GM12875 (cell line): ENCODE measurements around the gene KLHDC9.
"Not testable (repeated sequence)": the region's sequence is repeated elsewhere in the genome, so short reads cannot be mapped to it uniquely, and the experiment has no call there.

Experiments used
- H3K4me3 ChIP-seq: one replicate; pipeline ENCODE4 v1.5.1; 2011; ENCODE audit warnings: low read depth, low read length, control low read depth
- CTCF ChIP-seq: IDR thresholded peaks from 2 replicates; pipeline ENCODE4 v1.5.1; 2011; ENCODE audit warnings: low read depth, mild to moderate bottlenecking, control low read depth, inconsistent platforms, low read length, moderate library complexity, borderline replicate concordance; ENCODE audit not compliant: insufficient read depth

KLHDC9 gene

GRCh38 chr1:161113915-161114314 is 15.8 kb downstream of the KLHDC9 start:
- no peak for TF ChIP-seq CTCF
- H3K4me3 ChIP-seq, result no peak overlapping the region

GRCh38 chr1:161114556-161114955 is 16.4 kb downstream of the KLHDC9 start:
- TF ChIP-seq CTCF, result no peak
- H3K4me3 ChIP-seq, result no peak overlapping the region

- H3K4me3 ChIP-seq, result no peak overlapping the region
- TF ChIP-seq CTCF, result no peak
Measured at GRCh38 chr1:161115132-161115711, 17.1 kb downstream of the KLHDC9 start.

- not testable (repeated sequence) for H3K4me3 ChIP-seq
Measured at GRCh38 chr1:161115961-161116360, 17.8 kb downstream of the KLHDC9 start.

- no peak for TF ChIP-seq CTCF
- peak within 1 kb of the TSS; percentile 100 for H3K4me3 ChIP-seq
Measured at GRCh38 chr1:161117759-161118581, 19.8 kb downstream of the KLHDC9 start, which contains the start of the genes NIT1 and PFDN2. Gene NIT1 (plus strand): TSS chr1:161118105. CDS start chr1:161118177, 72 bp downstream. Gene PFDN2 (minus strand): TSS chr1:161118037. CDS start chr1:161118026, 11 bp downstream.

- TF ChIP-seq CTCF, result peak; percentile 47; the same call in 1 of the 2 replicates
- H3K4me3 ChIP-seq, result peak overlapping the region; percentile 100
Measured at GRCh38 chr1:161119092-161119903, 21.1 kb downstream of the KLHDC9 start.

GRCh38 chr1:161121042-161121650 is 23.0 kb downstream of the KLHDC9 start:
- TF ChIP-seq CTCF, result no peak

More at GRCh38 chr1:161121042-161121650, 23.0 kb downstream of the KLHDC9 start:
- H3K4me3 ChIP-seq, result no peak overlapping the region
